SK-N-SH treated with all-trans-retinoic acid at 6 μM for 48 hours (cell line): Measurements from ENCODE around the gene ODC1.

Source experiments
- ARNTL ChIP-seq: fragments of 450-650 bp; formaldehyde crosslinking; IDR thresholded peaks from 2 replicates; pipeline ENCODE4 v1.5.0; 2020; ENCODE audit warnings: low read depth, mild to moderate bottlenecking, moderate library complexity, borderline replicate concordance
- CSDC2 ChIP-seq: fragments of 250-450 bp; sonication (Bioruptor Pico); IDR thresholded peaks from 2 replicates; pipeline ENCODE4 v1.5.0; 2020; ENCODE audit warnings: mild to moderate bottlenecking, moderate library complexity
- ISL1 ChIP-seq: fragments of 250-450 bp; sonication (Bioruptor Pico); IDR thresholded peaks from 2 replicates; pipeline ENCODE4 v2.1.2; 2022; ENCODE audit warnings: mild to moderate bottlenecking, moderate library complexity
- POU6F1 ChIP-seq: fragments of 250-450 bp; sonication (Bioruptor Pico); IDR thresholded peaks from 2 replicates; pipeline ENCODE4 v1.8.0; 2021; ENCODE audit warnings: low read depth, mild to moderate bottlenecking, moderate library complexity, borderline replicate concordance
- PPARA ChIP-seq: fragments of 250-450 bp; sonication (Bioruptor Pico); IDR thresholded peaks from 2 replicates; pipeline ENCODE4 v1.5.0; 2020; ENCODE audit warnings: mild to moderate bottlenecking, borderline replicate concordance
- SNAI2 ChIP-seq: fragments of 250-450 bp; sonication (Bioruptor Pico); IDR thresholded peaks from 2 replicates; pipeline ENCODE4 v1.5.0; 2020; ENCODE audit warnings: mild to moderate bottlenecking, moderate library complexity
- TCF4 ChIP-seq: fragments of 250-450 bp; sonication (Bioruptor Pico); IDR thresholded peaks from 2 replicates; pipeline ENCODE4 v1.8.0; 2021; ENCODE audit warnings: mild to moderate bottlenecking, moderate library complexity, borderline replicate concordance
- TOX ChIP-seq: fragments of 250-450 bp; sonication (Bioruptor Pico); IDR thresholded peaks from 2 replicates; pipeline ENCODE4 v1.8.0; 2021; ENCODE audit warnings: mild to moderate bottlenecking, moderate library complexity, borderline replicate concordance
- ZC3H10 ChIP-seq: fragments of 250-450 bp; sonication (Bioruptor Pico); IDR thresholded peaks from 2 replicates; pipeline ENCODE4 v1.5.1; 2021; ENCODE audit warnings: mild to moderate bottlenecking, moderate library complexity
- ZNF565 ChIP-seq: fragments of 450-650 bp; formaldehyde crosslinking; conservative IDR thresholded peaks from 2 replicates; pipeline ENCODE4 v1.5.0; 2020; ENCODE audit warnings: low read depth, mild to moderate bottlenecking, moderate library complexity
- ZNF8 ChIP-seq: fragments of 450-650 bp; formaldehyde crosslinking; IDR thresholded peaks from 2 replicates; pipeline ENCODE4 v1.5.0; 2020; ENCODE audit warnings: mild to moderate bottlenecking, moderate library complexity
- TF ChIP-seq, protein P1 (sequence below): fragments of 250-450 bp; sonication (Bioruptor Pico); IDR thresholded peaks from 2 replicates; pipeline ENCODE4 v1.8.0; 2020; ENCODE audit warnings: mild to moderate bottlenecking, moderate library complexity, borderline replicate concordance
- TF ChIP-seq, protein P2 (sequence below): fragments of 250-450 bp; sonication (Bioruptor Pico); IDR thresholded peaks from 2 replicates; pipeline ENCODE4 v1.5.1; 2020; ENCODE audit warnings: low read depth, mild to moderate bottlenecking, moderate library complexity
- TF ChIP-seq, protein P3 (sequence below): fragments of 250-450 bp; sonication (Bioruptor Pico); IDR thresholded peaks from 2 replicates; pipeline ENCODE4 v1.5.0; 2020; ENCODE audit warnings: mild to moderate bottlenecking, moderate library complexity

GRCh38 chr2:10475221-10475722, 27.1 kb upstream of the ODC1 start:
- TF ChIP-seq ARNTL (CRISPR knock-in tag), result no peak
- TF ChIP-seq, protein P1, sequence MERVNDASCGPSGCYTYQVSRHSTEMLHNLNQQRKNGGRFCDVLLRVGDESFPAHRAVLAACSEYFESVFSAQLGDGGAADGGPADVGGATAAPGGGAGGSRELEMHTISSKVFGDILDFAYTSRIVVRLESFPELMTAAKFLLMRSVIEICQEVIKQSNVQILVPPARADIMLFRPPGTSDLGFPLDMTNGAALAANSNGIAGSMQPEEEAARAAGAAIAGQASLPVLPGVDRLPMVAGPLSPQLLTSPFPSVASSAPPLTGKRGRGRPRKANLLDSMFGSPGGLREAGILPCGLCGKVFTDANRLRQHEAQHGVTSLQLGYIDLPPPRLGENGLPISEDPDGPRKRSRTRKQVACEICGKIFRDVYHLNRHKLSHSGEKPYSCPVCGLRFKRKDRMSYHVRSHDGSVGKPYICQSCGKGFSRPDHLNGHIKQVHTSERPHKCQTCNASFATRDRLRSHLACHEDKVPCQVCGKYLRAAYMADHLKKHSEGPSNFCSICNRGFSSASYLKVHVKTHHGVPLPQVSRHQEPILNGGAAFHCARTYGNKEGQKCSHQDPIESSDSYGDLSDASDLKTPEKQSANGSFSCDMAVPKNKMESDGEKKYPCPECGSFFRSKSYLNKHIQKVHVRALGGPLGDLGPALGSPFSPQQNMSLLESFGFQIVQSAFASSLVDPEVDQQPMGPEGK, result no peak
- no peak for TF ChIP-seq TCF4 (CRISPR knock-in tag)
- no peak for TF ChIP-seq CSDC2 (CRISPR knock-in tag)
- no peak for TF ChIP-seq SNAI2
- no peak for TF ChIP-seq ZC3H10 (CRISPR knock-in tag)
- TF ChIP-seq, protein P2, sequence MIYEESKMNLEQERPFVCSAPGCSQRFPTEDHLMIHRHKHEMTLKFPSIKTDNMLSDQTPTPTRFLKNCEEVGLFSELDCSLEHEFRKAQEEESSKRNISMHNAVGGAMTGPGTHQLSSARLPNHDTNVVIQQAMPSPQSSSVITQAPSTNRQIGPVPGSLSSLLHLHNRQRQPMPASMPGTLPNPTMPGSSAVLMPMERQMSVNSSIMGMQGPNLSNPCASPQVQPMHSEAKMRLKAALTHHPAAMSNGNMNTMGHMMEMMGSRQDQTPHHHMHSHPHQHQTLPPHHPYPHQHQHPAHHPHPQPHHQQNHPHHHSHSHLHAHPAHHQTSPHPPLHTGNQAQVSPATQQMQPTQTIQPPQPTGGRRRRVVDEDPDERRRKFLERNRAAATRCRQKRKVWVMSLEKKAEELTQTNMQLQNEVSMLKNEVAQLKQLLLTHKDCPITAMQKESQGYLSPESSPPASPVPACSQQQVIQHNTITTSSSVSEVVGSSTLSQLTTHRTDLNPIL (CRISPR knock-in tag), result no peak
- TF ChIP-seq ZNF565 (CRISPR knock-in tag), result no peak
- TF ChIP-seq ZNF8 (CRISPR knock-in tag), result no peak
- TF ChIP-seq PPARA, result no peak
- TF ChIP-seq, protein P3, sequence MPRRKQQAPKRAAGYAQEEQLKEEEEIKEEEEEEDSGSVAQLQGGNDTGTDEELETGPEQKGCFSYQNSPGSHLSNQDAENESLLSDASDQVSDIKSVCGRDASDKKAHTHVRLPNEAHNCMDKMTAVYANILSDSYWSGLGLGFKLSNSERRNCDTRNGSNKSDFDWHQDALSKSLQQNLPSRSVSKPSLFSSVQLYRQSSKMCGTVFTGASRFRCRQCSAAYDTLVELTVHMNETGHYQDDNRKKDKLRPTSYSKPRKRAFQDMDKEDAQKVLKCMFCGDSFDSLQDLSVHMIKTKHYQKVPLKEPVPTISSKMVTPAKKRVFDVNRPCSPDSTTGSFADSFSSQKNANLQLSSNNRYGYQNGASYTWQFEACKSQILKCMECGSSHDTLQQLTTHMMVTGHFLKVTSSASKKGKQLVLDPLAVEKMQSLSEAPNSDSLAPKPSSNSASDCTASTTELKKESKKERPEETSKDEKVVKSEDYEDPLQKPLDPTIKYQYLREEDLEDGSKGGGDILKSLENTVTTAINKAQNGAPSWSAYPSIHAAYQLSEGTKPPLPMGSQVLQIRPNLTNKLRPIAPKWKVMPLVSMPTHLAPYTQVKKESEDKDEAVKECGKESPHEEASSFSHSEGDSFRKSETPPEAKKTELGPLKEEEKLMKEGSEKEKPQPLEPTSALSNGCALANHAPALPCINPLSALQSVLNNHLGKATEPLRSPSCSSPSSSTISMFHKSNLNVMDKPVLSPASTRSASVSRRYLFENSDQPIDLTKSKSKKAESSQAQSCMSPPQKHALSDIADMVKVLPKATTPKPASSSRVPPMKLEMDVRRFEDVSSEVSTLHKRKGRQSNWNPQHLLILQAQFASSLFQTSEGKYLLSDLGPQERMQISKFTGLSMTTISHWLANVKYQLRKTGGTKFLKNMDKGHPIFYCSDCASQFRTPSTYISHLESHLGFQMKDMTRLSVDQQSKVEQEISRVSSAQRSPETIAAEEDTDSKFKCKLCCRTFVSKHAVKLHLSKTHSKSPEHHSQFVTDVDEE (CRISPR knock-in tag), result no peak
- TF ChIP-seq ISL1, result no peak
- TF ChIP-seq TOX (CRISPR knock-in tag), result no peak
- TF ChIP-seq POU6F1, result no peak
